ENCODE data around the gene ACTG2.
"Not testable (repeated sequence)": the region's sequence is repeated elsewhere in the genome, so short reads cannot be mapped to it uniquely, and the experiment has no call there.

Gene ACTG2

GRCh38 chr2:73885406-73885805 is 7.4 kb upstream of the ACTG2 start:
- in situ Hi-C loops (cut with HindIII; ENCODE audit: low sequenced_read_pairs) = no loop called here
- TF ChIP-seq, protein P1, sequence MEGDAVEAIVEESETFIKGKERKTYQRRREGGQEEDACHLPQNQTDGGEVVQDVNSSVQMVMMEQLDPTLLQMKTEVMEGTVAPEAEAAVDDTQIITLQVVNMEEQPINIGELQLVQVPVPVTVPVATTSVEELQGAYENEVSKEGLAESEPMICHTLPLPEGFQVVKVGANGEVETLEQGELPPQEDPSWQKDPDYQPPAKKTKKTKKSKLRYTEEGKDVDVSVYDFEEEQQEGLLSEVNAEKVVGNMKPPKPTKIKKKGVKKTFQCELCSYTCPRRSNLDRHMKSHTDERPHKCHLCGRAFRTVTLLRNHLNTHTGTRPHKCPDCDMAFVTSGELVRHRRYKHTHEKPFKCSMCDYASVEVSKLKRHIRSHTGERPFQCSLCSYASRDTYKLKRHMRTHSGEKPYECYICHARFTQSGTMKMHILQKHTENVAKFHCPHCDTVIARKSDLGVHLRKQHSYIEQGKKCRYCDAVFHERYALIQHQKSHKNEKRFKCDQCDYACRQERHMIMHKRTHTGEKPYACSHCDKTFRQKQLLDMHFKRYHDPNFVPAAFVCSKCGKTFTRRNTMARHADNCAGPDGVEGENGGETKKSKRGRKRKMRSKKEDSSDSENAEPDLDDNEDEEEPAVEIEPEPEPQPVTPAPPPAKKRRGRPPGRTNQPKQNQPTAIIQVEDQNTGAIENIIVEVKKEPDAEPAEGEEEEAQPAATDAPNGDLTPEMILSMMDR (IDR thresholded peaks at IDR 0.05; ENCODE audit: low read depth, low read length) = no peak
- DNase-seq (ENCODE audit: low read depth, low spot score) = no peak
- H3K4me3 ChIP-seq (ENCODE audit: low read depth, low read length) = no peak overlapping the region

GRCh38 chr2:73886357-73886756 is 6.5 kb upstream of the ACTG2 start:
- no peak overlapping the region for H3K4me3 ChIP-seq (ENCODE audit: low read depth, low read length)
- in situ Hi-C loops (cut with HindIII; ENCODE audit: low sequenced_read_pairs) = no loop called here
- no peak for DNase-seq (ENCODE audit: low read depth, low spot score)
- TF ChIP-seq, protein P1 (IDR thresholded peaks at IDR 0.05; ENCODE audit: low read depth, low read length) = no peak

GRCh38 chr2:73887596-73888353 is 5.0 kb upstream of the ACTG2 start:
- H3K4me3 ChIP-seq (ENCODE audit: low read depth, low read length); in situ Hi-C loops (cut with HindIII; ENCODE audit: low sequenced_read_pairs); DNase-seq (ENCODE audit: low read depth, low spot score): not testable (repeated sequence)

DNA sequence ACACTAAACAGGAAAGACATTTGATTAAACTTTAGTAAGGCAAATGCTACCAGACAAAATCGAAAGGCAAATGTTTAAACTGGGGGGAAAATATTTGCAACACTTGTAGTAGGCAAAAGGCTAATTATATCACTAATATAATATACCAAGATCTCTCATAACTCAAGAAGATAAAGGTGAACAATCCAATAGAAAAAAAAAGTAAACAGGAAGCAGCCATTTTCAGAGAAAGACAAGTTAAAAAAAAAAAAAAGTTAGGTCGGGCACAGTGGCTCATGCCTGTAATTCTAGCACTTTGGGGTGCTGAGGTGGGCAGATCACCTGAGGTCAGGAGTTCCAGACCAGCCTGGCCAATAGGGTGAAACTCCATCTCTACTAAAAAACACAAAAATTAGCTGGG is 4.4 kb upstream of the ACTG2 start:
- H3K4me3 ChIP-seq (ENCODE audit: low read depth, low read length) = no peak overlapping the region
- DNase-seq (ENCODE audit: low read depth, low spot score) = no peak
- TF ChIP-seq, protein P1 (IDR thresholded peaks at IDR 0.05; ENCODE audit: low read depth, low read length) = no peak
- in situ Hi-C loops (cut with HindIII; ENCODE audit: low sequenced_read_pairs) = no loop called here

- DNase-seq (ENCODE audit: low read depth, low spot score) = no peak
- H3K4me3 ChIP-seq (ENCODE audit: low read depth, low read length) = no peak overlapping the region
- in situ Hi-C loops (cut with HindIII; ENCODE audit: low sequenced_read_pairs) = no loop called here
- TF ChIP-seq, protein P1 (IDR thresholded peaks at IDR 0.05; ENCODE audit: low read depth, low read length) = no peak
Observed at GRCh38 chr2:73889206-73889605, 3.6 kb upstream of the ACTG2 start.

GRCh38 chr2:73890301-73891092 is 2.3 kb upstream of the ACTG2 start:
- peak; percentile 22 for DNase-seq (ENCODE audit: low read depth, low spot score)
- in situ Hi-C loops (cut with HindIII; ENCODE audit: low sequenced_read_pairs) = no loop called here
- TF ChIP-seq, protein P1 (IDR thresholded peaks at IDR 0.05; ENCODE audit: low read depth, low read length) = no peak
- H3K4me3 ChIP-seq (ENCODE audit: low read depth, low read length) = no peak overlapping the region

Data from astrocyte of the spinal cord (primary cell).